ENCODE data around the gene BIRC3. TPM values are rescaled to one million over a fixed set of nuclear protein-coding genes. Genes with fewer than 3 reads are reported as not detected.

The BIRC3 gene
- total RNA-seq, 4 donors from 2014 or later = 33.8 to 160 (median 92.3) TPM

DNA sequence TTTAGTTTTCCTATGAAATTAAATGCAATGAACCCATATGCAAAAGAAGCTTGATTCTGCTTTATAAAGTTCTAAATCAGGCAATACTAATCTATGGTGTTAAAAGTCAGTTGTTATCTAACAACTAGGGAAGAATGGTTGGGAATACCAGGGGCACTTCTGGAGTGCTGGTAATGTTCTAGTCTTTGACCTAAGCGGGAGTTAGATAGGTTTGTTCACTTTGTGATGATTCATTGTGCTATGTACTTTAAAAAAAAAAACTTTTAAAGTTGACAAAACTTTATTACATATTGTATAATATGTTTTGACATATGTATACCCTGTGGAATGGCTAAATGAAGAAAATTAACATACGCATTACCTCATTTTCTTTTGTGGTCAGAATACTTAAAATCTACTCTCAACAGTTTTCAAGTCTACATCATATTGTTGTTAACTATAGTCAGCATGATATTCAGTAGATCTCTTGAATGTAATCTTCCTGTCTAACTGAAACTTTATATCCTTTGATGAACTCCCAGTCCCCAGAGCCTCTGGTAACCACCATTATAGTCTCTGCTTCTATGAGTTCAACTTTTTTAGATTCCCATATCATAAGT lies 69.0 kb downstream of the BIRC3 start:
- Histone ChIP-seq H3K27me3 (no peaks in the 10 kb centered on the region), H3K27ac (no peak overlapping the region), H3K4me1 (no peaks in the 10 kb centered on the region), H3K4me3 (no peak overlapping the region), H3K9me3 (no peaks in the 10 kb centered on the region), H3K36me3 (peaks cover 0 to 48% (median 0%) of the 10 kb centered on the region in 3 donors)
- TF ChIP-seq, protein P1, sequence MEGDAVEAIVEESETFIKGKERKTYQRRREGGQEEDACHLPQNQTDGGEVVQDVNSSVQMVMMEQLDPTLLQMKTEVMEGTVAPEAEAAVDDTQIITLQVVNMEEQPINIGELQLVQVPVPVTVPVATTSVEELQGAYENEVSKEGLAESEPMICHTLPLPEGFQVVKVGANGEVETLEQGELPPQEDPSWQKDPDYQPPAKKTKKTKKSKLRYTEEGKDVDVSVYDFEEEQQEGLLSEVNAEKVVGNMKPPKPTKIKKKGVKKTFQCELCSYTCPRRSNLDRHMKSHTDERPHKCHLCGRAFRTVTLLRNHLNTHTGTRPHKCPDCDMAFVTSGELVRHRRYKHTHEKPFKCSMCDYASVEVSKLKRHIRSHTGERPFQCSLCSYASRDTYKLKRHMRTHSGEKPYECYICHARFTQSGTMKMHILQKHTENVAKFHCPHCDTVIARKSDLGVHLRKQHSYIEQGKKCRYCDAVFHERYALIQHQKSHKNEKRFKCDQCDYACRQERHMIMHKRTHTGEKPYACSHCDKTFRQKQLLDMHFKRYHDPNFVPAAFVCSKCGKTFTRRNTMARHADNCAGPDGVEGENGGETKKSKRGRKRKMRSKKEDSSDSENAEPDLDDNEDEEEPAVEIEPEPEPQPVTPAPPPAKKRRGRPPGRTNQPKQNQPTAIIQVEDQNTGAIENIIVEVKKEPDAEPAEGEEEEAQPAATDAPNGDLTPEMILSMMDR (IDR thresholded peaks at IDR 0.05) = no peak
- TF ChIP-seq POLR2A (IDR thresholded peaks at IDR 0.05) = no peak
- no peak for DNase-seq

DNA sequence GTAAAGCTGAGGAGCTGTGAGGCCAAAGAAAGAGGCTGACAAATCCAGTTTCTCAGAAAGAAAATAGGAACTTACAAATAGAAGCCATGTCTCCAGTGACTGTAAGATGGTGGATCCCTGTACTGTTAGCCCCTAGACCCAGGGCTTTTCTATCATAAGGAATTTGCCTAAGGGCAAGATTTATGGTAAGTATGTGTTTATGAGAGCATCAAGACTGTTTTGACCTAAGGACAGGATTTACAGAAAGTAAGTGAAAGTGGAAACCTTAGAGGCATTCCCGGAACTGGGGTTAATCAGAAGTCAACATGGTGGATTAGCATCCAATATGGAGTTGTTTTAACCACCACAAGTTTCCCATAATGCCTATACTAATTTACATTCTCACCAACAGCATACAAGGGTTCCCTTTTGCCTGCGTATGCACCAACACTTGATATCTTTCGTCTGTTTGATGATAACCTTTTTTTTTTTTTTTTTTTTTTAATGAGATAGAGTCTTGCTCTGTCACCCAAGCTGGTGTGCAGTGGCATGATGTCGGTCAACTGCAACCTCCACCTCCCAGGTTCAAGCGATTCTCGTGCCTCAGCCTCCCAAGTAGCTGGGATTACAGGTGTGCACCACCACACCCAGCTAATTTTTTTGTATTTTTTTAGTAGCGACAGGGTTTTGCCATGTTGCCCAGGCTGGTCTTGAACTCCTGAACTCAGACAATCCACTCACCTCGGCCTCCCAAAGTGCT lies 69.9 kb downstream of the BIRC3 start:
- no peak for DNase-seq
- no peaks in the 10 kb centered on the region for H3K4me1 ChIP-seq
- H3K9me3 ChIP-seq = no peaks in the 10 kb centered on the region
- H3K36me3 ChIP-seq = peaks cover 0 to 54% (median 0%) of the 10 kb centered on the region in 3 donors
- TF ChIP-seq, protein P1 (IDR thresholded peaks at IDR 0.05) = no peak
- no peak for TF ChIP-seq POLR2A (IDR thresholded peaks at IDR 0.05)
- no peak overlapping the region for H3K4me3 ChIP-seq
- H3K27ac ChIP-seq = no peak overlapping the region
- no peaks in the 10 kb centered on the region for H3K27me3 ChIP-seq

Small RNA genes within 50 kb of the gene (small RNA-seq; reads per million reads assigned to genes)
- gene AP000942.3 = 0 reads per million in 2 donors
- 0 reads per million in 2 donors for gene AP000942.4
- 0 reads per million in 2 donors for gene RNU6-952P

Other genes with a start within 250 kb of the BIRC3 start
- 100 to 1,000 TPM in 3 of 4 donors, 10 to 100 TPM in 1; 99.8 to 163 (median 133) TPM for gene YAP1, start 207.0 kb upstream of the BIRC3 start, total RNA-seq
- 10 to 100 TPM; 30.5 to 88.8 (median 60.8) TPM for gene BIRC2, start 29.7 kb downstream of the BIRC3 start, total RNA-seq
- 10 to 100 TPM; 36.1 to 78.4 (median 54.5) TPM for gene TMEM123, start 135.3 kb downstream of the BIRC3 start, total RNA-seq
- 1 to 10 TPM in 1 of 4 donors, not detected in 3; 1.1 TPM for gene MMP7, start 213.3 kb downstream of the BIRC3 start, total RNA-seq